ENCODE results near the gene DRICH1. TPM values are rescaled to one million over a fixed set of nuclear protein-coding genes. Genes with fewer than 3 reads are reported as not detected.

Gene DRICH1
- total RNA-seq, 1 donor from 2014 or later = not detected

Other genes with a start within 250 kb of the DRICH1 start
- not detected for gene IGLL1, start 52.0 kb downstream of the DRICH1 start, total RNA-seq (ENCODE audit: unreplicated experiment)
- gene RGL4, start 58.7 kb upstream of the DRICH1 start, total RNA-seq (ENCODE audit: unreplicated experiment) = 0.15 TPM
- gene ZNF70, start 118.8 kb upstream of the DRICH1 start, total RNA-seq (ENCODE audit: unreplicated experiment) = 8.0 TPM
- gene VPREB3, start 122.1 kb upstream of the DRICH1 start, total RNA-seq (ENCODE audit: unreplicated experiment) = not detected
- gene C22orf15, start 130.7 kb upstream of the DRICH1 start, total RNA-seq (ENCODE audit: unreplicated experiment) = 2.0 TPM
- 55.8 TPM for gene CHCHD10, start 135.7 kb upstream of the DRICH1 start, total RNA-seq (ENCODE audit: unreplicated experiment)
- gene MMP11, start 140.5 kb upstream of the DRICH1 start, total RNA-seq (ENCODE audit: unreplicated experiment) = 3.4 TPM
- gene SMARCB1, start 154.6 kb upstream of the DRICH1 start, total RNA-seq (ENCODE audit: unreplicated experiment) = 105 TPM
- gene DERL3, start 206.7 kb upstream of the DRICH1 start, total RNA-seq (ENCODE audit: unreplicated experiment) = 1.3 TPM
- 9.2 TPM for gene SLC2A11, start 225.6 kb upstream of the DRICH1 start, total RNA-seq (ENCODE audit: unreplicated experiment)

Data from endothelial cell (in vitro differentiated cells).